HepG2 (cell line): Measurements from ENCODE around the gene TMEM204. TPM values are rescaled to one million over a fixed set of nuclear protein-coding genes. Genes with fewer than 3 reads are reported as not detected.

Source experiments
- ATAC-seq: fragments of 200-7000 bp; cut with Tn5 transposase; 3 replicates; pipeline ENCODE4 v1.9.1; 2020; ENCODE audit warnings: mild to moderate bottlenecking, moderate library complexity
- BruUV-seq: library from RNA; stranded (reverse); fragments of 400-500 nt; replicated peaks from 2 replicates; lab custom pipeline; 2021; lab: Mats Ljungman, UMichigan
- CTCF ChIA-PET: fragments of 300-600 bp; formaldehyde crosslinking; extraction: SDS; loops from one replicate; lab custom pipeline; 2021; ENCODE audit warnings: low total read pairs, inconsistent platforms, low intra/inter-chr PET ratio; lab: Yijun Ruan, JAX
- POLR2A ChIA-PET: fragments of 350-600 bp; sonication (Branson Sonifier 250); formaldehyde crosslinking; loops from one replicate; lab custom pipeline; 2020; ENCODE audit warnings: antibody characterized with exemption, inconsistent platforms; lab: Yijun Ruan, JAX
- DNase-seq: peaks from one replicate; pipeline ENCODE4 v3.0.0-alpha.2; 2015; ENCODE audit warnings: low spot score
- FAIRE-seq: peaks from 3 replicates; lab custom pipeline; 2011; peaks lifted over from hg19 to GRCh38; lab: Jason Lieb, UNC
- H2AFZ ChIP-seq: one replicate; pipeline ENCODE4 v1.6.1; 2011; ENCODE audit warnings: low read length, inconsistent platforms
- H3K27ac ChIP-seq: fragments of 300-600 bp; 3 replicates; pipeline ENCODE4 v1.8.0; 2011; ENCODE audit warnings: mixed run types, mild to moderate bottlenecking, mixed read lengths, low read length, inconsistent platforms; ENCODE audit not compliant: insufficient read depth; ENCODE audit errors: extremely low read length
- H3K27me3 ChIP-seq, 2 experiments: fragments of 200-600 bp in 1 of 2; 2 replicates in 1 of 2; 3 replicates in 1 of 2; pipeline versions ENCODE4 v1.6.0 to v1.8.0; 2011; ENCODE audit warnings: low read length in 2 of 2, mild to moderate bottlenecking in 2 of 2, moderate library complexity in 2 of 2, inconsistent platforms in 1 of 2; ENCODE audit not compliant: insufficient read depth in 2 of 2, control insufficient read depth in 1 of 2
- H3K36me3 ChIP-seq, 2 experiments: fragments of 200-600 bp in 1 of 2; replicated peaks in 1 of 2; 2 replicates in 1 of 2; 3 replicates in 1 of 2; pipeline versions ENCODE4 v1.5.1 to v1.8.0; 2011; ENCODE audit warnings: low read length in 2 of 2, inconsistent platforms in 1 of 2; ENCODE audit not compliant: insufficient read depth in 2 of 2, control insufficient read depth in 1 of 2
- H3K4me1 ChIP-seq: 2 replicates; pipeline ENCODE4 v1.5.1; 2012; ENCODE audit warnings: low read length, inconsistent platforms; ENCODE audit not compliant: insufficient read depth
- H3K4me2 ChIP-seq: 2 replicates; pipeline ENCODE4 v1.6.0; 2011; ENCODE audit warnings: low read depth, low read length, inconsistent platforms
- H3K4me3 ChIP-seq, 3 experiments: fragments of 200-600 bp in 1 of 3; sonication (generic), shearing (Covaris generic) in 1 of 3; replicated peaks in 1 of 3; 2 replicates each; pipeline ENCODE4 v1.5.1; 2011 to 2016; ENCODE audit warnings: low read length in 3 of 3, inconsistent platforms in 2 of 3, low read depth in 2 of 3, mild to moderate bottlenecking in 2 of 3, control low read depth in 1 of 3, mixed read lengths in 1 of 3; ENCODE audit not compliant: insufficient read depth in 1 of 3
- H3K79me2 ChIP-seq: one replicate; pipeline ENCODE4 v1.6.1; 2011; ENCODE audit warnings: low read length, inconsistent platforms; ENCODE audit not compliant: insufficient read depth
- H3K9ac ChIP-seq: 2 replicates; pipeline ENCODE4 v1.6.0; 2011; ENCODE audit warnings: mild to moderate bottlenecking, low read depth, low read length, inconsistent platforms; ENCODE audit not compliant: insufficient read depth
- H3K9me3 ChIP-seq: 2 replicates; pipeline ENCODE4 v1.5.1; 2012; ENCODE audit warnings: mild to moderate bottlenecking, low read length
- H4K20me1 ChIP-seq: 2 replicates; pipeline ENCODE4 v1.6.0; 2011; ENCODE audit warnings: inconsistent platforms, mild to moderate bottlenecking, low read length, moderate library complexity; ENCODE audit not compliant: insufficient read depth
- ATF3 ChIP-seq: sonication (generic); formaldehyde crosslinking; IDR thresholded peaks from 2 replicates; pipeline ENCODE4 v1.4.0; 2020; ENCODE audit warnings: missing genetic modification reagents
- ATRX ChIP-seq: sonication (generic); formaldehyde crosslinking; IDR thresholded peaks from 2 replicates; pipeline ENCODE4 v1.4.0; 2020; ENCODE audit warnings: missing genetic modification reagents, borderline replicate concordance
- BCL3 ChIP-seq: sonication (generic); formaldehyde crosslinking; IDR thresholded peaks from 2 replicates; pipeline ENCODE4 v1.5.1; 2020; ENCODE audit warnings: mild to moderate bottlenecking, missing genetic modification reagents, moderate library complexity
- ELK4 ChIP-seq: sonication (generic); formaldehyde crosslinking; IDR thresholded peaks from 2 replicates; pipeline ENCODE4 v1.9.0; 2021; ENCODE audit warnings: missing genetic modification reagents, borderline replicate concordance
- GZF1 ChIP-seq: sonication (generic); formaldehyde crosslinking; IDR thresholded peaks from 2 replicates; pipeline ENCODE4 v1.5.1; 2020; ENCODE audit warnings: mild to moderate bottlenecking, missing genetic modification reagents
- MBD4 ChIP-seq: IDR thresholded peaks from 2 replicates; pipeline ENCODE4 v1.6.1; 2012; ENCODE audit warnings: low read length, inconsistent platforms, borderline replicate concordance
- PLSCR1 ChIP-seq: sonication (generic); formaldehyde crosslinking; IDR thresholded peaks from 2 replicates; pipeline ENCODE4 v1.5.0; 2020; ENCODE audit warnings: missing genetic modification reagents, mild to moderate bottlenecking, borderline replicate concordance
- ZNF296 ChIP-seq: sonication (generic); formaldehyde crosslinking; conservative IDR thresholded peaks from 2 replicates; pipeline ENCODE4 v1.5.0; 2020; ENCODE audit warnings: mild to moderate bottlenecking, missing genetic modification reagents
- ZNF317 ChIP-seq: sonication (generic); formaldehyde crosslinking; IDR thresholded peaks from 2 replicates; pipeline ENCODE4 v1.5.0; 2020; ENCODE audit warnings: mild to moderate bottlenecking, missing genetic modification reagents
- ZNF605 ChIP-seq: sonication (generic); formaldehyde crosslinking; IDR thresholded peaks from 2 replicates; pipeline ENCODE4 v1.8.0; 2022; ENCODE audit warnings: mild to moderate bottlenecking, missing genetic modification reagents
- ZNF674 ChIP-seq: sonication (generic); formaldehyde crosslinking; IDR thresholded peaks from 2 replicates; pipeline ENCODE4 v1.5.0; 2020; ENCODE audit warnings: low read depth, mild to moderate bottlenecking, missing genetic modification reagents
- whole genome bisulfite sequencing: methylation state at CpG from one replicate; pipeline ENCODE4 v1.1.6; 2017; ENCODE audit warnings: low lambda C conversion rate; 5-methylcytosine and 5-hydroxymethylcytosine counted together
- in situ Hi-C: cut with HindIII; loops from 2 replicates; pipeline ENCODE4 v1.10.0; 2017; ENCODE audit warnings: low pct_unique_long_range_greater_than_20kb; ENCODE audit not compliant: extremely low pct_ligation_motif_present
- intact Hi-C: fragments of 100-400 bp; cut with micrococcal nuclease; formaldehyde crosslinking; loops from one replicate; pipeline ENCODE4 v1.10.0; 2022; ENCODE audit not compliant: unreplicated experiment
- polyA plus RNA-seq, 8 experiments: library from polyadenylated mRNA; depleted of rRNA in 3 of 8; stranded (reverse) in 7 of 8; unstranded in 1 of 8; fragments of >200 nt; fragmentation: Illumina TruSeq in 4 of 8; extraction: Trizol in 4 of 8; gene quantifications; 2 replicates each; pipeline versions ENCODE4 v1.2.1 to v1.2.3, GENCODE V29; 2011 to 2016; ENCODE audit warnings: low read depth in 4 of 8, missing spikeins in 1 of 8, mixed read lengths in 1 of 8; ENCODE audit not compliant: insufficient read depth in 1 of 8
- total RNA-seq, 5 experiments: library from RNA; depleted of rRNA; stranded (reverse); fragments of >200 nt; fragmentation: Illumina TruSeq; extraction: Trizol; gene quantifications; 2 replicates each; pipeline ENCODE4 v1.2.3, GENCODE V29; 2016; ENCODE audit warnings: low read depth in 1 of 5
- TF ChIP-seq, protein P1 (sequence below): IDR thresholded peaks from 2 replicates; pipeline ENCODE4 v1.6.1; 2016; ENCODE audit warnings: low read depth, control low read depth
- TF ChIP-seq, protein P2 (sequence below): sonication (generic); formaldehyde crosslinking; IDR thresholded peaks from 2 replicates; pipeline ENCODE4 v1.5.1; 2020; ENCODE audit warnings: mild to moderate bottlenecking, missing genetic modification reagents, borderline replicate concordance

TMEM204 gene
- total and polyA plus RNA-seq, 2 of the 13 experiments (the other 11 are each of a cell fraction or from before 2014, with no cell fraction given), result not detected

GRCh38 chr16:1532081-1532760 lies 1.2 kb upstream of the TMEM204 start:
- FAIRE-seq (no peak), ATAC-seq (no peak), DNase-seq (no peak)
- Histone ChIP-seq H2AFZ (no peak overlapping the region), H3K4me3 (no peak overlapping the region), H3K27me3 (no peaks in the 10 kb centered on the region), H3K36me3 (no peaks in the 10 kb centered on the region), H3K9ac (no peak overlapping the region), H4K20me1 (no peaks in the 10 kb centered on the region), H3K79me2 (no peaks in the 10 kb centered on the region), H3K9me3 (no peaks in the 10 kb centered on the region), H3K4me2 (no peak overlapping the region), H3K27ac (no peak overlapping the region), H3K4me1 (peaks cover 12% of the 10 kb centered on the region)
- in situ Hi-C loops (no loop called here), intact Hi-C loops (no loop called here)
- WGBS, result 90% methylated on average over 21 of the region's 28 CpGs
- POLR2A ChIA-PET, result no interaction called here
- CTCF ChIA-PET, result no interaction called here
- no TSS peak for BruUV-seq
- TF ChIP-seq ZNF317 (CRISPR knock-in tag) (no peak), MBD4 (no peak), ZNF674 (no peak), BCL3 (CRISPR knock-in tag) (no peak), ATF3 (no peak), ZNF605 (CRISPR knock-in tag) (no peak), PLSCR1 (CRISPR knock-in tag) (no peak), ELK4 (CRISPR knock-in tag) (no peak), ZNF296 (no peak), ATRX (CRISPR knock-in tag) (no peak), GZF1 (CRISPR knock-in tag) (no peak)
- TF ChIP-seq, protein P1, sequence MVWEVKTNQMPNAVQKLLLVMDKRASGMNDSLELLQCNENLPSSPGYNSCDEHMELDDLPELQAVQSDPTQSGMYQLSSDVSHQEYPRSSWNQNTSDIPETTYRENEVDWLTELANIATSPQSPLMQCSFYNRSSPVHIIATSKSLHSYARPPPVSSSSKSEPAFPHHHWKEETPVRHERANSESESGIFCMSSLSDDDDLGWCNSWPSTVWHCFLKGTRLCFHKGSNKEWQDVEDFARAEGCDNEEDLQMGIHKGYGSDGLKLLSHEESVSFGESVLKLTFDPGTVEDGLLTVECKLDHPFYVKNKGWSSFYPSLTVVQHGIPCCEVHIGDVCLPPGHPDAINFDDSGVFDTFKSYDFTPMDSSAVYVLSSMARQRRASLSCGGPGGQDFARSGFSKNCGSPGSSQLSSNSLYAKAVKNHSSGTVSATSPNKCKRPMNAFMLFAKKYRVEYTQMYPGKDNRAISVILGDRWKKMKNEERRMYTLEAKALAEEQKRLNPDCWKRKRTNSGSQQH, result no peak
- TF ChIP-seq, protein P2, sequence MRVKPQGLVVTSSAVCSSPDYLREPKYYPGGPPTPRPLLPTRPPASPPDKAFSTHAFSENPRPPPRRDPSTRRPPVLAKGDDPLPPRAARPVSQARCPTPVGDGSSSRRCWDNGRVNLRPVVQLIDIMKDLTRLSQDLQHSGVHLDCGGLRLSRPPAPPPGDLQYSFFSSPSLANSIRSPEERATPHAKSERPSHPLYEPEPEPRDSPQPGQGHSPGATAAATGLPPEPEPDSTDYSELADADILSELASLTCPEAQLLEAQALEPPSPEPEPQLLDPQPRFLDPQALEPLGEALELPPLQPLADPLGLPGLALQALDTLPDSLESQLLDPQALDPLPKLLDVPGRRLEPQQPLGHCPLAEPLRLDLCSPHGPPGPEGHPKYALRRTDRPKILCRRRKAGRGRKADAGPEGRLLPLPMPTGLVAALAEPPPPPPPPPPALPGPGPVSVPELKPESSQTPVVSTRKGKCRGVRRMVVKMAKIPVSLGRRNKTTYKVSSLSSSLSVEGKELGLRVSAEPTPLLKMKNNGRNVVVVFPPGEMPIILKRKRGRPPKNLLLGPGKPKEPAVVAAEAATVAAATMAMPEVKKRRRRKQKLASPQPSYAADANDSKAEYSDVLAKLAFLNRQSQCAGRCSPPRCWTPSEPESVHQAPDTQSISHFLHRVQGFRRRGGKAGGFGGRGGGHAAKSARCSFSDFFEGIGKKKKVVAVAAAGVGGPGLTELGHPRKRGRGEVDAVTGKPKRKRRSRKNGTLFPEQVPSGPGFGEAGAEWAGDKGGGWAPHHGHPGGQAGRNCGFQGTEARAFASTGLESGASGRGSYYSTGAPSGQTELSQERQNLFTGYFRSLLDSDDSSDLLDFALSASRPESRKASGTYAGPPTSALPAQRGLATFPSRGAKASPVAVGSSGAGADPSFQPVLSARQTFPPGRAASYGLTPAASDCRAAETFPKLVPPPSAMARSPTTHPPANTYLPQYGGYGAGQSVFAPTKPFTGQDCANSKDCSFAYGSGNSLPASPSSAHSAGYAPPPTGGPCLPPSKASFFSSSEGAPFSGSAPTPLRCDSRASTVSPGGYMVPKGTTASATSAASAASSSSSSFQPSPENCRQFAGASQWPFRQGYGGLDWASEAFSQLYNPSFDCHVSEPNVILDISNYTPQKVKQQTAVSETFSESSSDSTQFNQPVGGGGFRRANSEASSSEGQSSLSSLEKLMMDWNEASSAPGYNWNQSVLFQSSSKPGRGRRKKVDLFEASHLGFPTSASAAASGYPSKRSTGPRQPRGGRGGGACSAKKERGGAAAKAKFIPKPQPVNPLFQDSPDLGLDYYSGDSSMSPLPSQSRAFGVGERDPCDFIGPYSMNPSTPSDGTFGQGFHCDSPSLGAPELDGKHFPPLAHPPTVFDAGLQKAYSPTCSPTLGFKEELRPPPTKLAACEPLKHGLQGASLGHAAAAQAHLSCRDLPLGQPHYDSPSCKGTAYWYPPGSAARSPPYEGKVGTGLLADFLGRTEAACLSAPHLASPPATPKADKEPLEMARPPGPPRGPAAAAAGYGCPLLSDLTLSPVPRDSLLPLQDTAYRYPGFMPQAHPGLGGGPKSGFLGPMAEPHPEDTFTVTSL (CRISPR knock-in tag), result no peak
